CD4-positive, alpha-beta T cell treated with Interleukin-17A for 1 hour (primary cell): ENCODE results near the gene TGFBR3.

Experiments used
- DNase-seq: peaks from one replicate; pipeline ENCODE4 v3.0.0-alpha.2; 2020

Gene TGFBR3

GRCh38 chr1:91821126-91821868 lies 64.7 kb downstream of the TGFBR3 start:
- no peak for DNase-seq

DNA sequence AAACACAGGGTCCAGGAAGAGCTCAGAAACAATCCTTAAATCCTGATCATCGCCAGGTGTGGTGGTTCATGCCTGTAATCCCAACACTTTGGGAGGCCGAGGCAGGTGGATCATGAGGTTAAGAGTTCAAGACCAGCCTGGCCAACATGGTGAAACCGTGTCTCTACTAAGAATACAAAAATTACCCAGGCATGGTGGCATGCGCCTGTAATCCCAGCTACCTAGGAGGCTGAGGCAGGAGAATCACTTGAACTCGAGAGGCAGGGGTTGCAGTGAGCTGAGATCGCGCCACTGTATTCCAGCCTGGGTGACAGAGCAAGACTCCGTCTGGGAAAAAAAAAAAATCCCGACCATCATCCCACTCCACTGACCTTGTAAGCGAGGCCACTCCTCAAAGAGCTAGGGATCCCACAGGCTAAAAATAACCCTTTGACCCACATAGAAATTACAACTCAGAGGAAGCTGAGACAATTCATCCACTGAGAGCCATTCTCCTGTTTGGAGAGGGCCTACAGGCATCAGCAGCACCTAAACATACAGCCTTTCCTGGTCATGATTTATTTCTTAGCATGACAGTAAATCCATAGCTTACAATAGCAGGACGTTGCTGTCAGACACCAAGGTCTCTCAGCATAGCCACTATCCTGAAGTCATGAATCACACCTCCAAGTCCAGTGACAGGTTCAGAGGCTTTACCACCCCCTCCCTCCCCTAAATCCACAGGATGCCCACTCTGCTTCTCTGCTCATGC lies 66.7 kb downstream of the TGFBR3 start:
- no peak for DNase-seq

GRCh38 chr1:91818713-91818975 lies 67.3 kb downstream of the TGFBR3 start:
- DNase-seq = no peak

DNA sequence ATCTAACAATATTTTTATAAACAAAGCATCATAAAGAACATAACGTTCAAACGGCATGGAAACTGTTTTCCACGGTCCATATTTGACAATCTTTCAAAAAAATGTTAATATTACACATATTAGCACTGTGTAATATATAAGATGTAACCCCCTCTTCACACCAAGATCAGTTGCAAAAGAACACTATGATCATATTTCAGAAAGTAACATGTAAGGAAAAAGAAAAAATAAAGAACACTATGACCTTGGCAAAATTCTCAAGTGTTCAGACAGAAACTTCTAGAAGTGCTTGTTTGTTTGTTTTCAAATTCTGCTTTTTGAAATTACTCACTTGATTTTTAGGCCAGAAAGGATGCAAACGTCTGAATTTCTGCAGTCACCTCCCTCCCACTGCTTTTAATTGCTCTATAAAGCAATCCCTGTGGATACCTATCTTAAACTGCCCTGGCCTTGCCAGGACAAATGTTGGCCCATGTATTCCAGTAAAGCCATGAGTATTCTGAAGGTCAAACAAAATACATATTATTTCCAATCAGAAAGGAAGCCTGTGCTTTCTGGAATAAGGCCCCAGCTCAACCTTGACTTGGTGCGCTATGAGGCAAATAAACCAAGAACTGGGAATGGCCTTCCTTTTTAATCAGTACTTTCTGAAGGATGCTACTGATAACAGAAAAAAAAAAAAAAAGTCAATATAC lies 68.6 kb downstream of the TGFBR3 start:
- DNase-seq = no peak

DNA sequence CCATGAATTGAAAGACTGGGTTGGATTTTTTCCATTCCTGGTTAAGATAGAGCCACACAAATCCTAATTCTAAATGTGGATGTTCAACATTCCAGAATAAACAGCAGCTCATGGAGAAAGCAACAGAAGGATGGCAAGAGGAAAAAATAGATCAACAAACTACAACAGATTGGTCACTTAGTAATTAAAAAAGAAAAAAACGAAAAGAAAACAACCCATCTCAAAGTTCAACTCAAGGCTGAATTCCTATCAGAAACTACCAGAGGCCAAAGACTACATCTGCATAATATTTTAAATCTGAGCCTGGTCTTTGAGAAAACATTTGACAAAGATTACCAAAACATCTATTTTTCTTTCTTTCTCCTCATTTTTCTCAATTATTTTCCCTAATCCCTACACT lies 69.9 kb downstream of the TGFBR3 start:
- DNase-seq = no peak

GRCh38 chr1:91814448-91814847 lies 71.5 kb downstream of the TGFBR3 start:
- no peak for DNase-seq

DNA sequence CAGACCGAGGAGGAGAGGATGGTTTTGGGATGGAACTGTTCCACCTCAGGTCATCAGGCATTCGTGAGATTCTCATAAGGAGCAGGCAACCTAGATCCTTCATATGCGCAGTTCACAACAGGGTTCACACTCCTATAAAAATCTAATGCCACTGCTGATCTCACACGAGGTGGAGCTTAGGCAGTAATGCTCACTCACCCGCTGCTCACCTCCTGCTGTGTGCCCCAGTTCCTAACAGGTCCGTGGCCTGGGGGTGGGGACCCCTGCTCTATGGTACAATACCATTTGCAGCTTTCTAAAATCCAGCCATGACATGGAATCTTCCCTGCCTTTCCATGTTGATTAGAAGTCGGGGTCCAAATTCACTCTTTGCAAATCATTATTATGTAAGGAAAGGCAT lies 72.1 kb downstream of the TGFBR3 start:
- no peak for DNase-seq

DNA sequence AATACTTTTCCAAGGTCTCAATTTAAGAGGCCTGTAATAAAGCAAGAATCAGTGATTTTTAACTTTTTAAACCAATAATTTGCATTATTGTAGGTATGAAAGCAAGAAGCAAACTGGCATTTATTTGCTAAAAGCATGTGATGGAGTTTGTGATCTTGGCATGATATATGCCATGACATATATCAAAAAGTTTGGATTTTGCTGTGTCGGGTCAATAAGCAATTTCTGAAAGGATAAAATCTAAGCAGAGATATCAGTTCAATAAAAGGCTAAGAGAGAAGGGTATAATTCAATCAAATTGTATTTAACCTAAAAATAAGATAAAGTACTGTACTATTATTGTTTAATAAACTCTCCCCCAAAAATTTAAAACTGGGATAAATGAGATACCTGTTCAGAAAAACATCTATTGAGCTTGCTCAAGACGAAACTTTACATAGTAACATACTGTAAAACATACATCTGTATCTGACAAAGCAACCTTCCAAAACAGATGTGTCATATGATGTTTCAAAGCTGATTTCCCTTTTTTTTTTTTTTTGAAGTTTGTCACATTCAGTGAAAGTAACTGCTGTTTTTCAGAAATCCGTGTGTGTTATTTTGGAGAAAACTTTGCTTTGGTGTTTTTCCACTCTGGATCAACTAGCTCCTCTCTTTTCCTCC lies 74.5 kb downstream of the TGFBR3 start:
- no peak for DNase-seq

DNA sequence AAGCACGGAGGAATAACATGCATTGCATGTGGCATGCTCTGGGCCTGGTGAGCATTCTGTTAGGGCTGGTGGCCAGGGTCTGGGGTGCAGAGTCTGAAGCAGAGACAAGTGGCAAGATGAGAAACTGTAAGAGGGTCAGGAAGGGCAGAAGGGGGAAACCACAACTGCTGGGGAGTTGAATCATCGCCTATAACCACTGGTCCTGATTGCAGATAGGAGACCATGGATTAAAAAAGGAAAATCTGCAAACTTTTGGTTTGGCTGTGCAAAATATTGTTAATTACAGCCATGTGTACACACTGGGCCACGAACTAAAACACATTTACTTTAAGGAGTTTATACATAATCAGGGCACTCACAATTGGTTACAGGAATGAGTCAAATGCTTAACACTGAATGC lies 76.6 kb downstream of the TGFBR3 start:
- DNase-seq = no peak

GRCh38 chr1:91807921-91808620 lies 77.9 kb downstream of the TGFBR3 start:
- no peak for DNase-seq

GRCh38 chr1:91806769-91807700 lies 78.9 kb downstream of the TGFBR3 start:
- no peak for DNase-seq

- no peak for DNase-seq
Observed at GRCh38 chr1:91806181-91806768, 79.7 kb downstream of the TGFBR3 start.

DNA sequence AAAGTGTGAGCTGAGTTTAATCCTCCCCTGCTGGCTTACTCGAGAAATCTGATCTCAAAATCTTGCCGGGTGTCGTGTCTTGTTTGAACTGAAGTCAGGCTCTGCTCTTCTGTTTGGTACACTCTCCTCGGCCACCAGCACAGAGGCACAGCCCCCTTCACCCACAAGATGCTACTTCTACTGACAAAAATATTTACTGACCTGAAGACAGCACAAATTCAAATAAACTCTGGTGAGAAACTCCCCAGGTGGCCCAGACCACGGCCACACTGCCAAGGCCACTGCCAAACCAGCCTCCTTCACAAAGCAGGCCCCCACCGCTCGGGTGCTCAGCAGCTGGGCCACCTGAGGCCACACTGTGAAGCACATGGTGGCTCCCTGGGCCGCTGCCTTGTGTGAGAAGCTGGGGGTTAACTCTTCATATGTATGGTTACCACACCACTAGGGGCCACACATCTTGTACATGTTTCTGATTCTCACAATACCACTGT lies 80.6 kb downstream of the TGFBR3 start:
- peak; percentile 41 for DNase-seq

GRCh38 chr1:91804546-91805023 lies 81.4 kb downstream of the TGFBR3 start:
- DNase-seq = peak; percentile 90

- peak; percentile 87 for DNase-seq
Observed at GRCh38 chr1:91803847-91804545, 82.0 kb downstream of the TGFBR3 start.

DNA sequence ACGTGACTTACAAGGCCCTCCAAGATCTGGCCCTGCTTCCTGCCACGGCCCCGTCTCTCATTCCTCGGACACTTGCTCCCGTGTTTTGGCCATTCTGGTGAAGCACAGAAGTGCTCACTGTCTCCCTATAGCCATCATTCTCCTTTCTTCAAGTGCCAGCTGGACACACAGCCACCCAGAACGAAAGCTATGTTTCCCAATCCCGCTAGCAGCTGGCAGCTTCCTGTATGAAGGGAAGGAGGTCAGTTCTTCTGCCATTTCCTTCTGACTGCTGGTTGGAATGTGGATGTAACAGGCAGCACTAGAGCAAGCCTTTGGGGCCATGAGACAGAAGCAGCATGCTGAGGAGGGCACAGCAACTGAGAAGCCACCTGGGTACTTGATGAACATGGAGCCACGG lies 82.8 kb downstream of the TGFBR3 start:
- peak; percentile 14 for DNase-seq

GRCh38 chr1:91801496-91802115 lies 84.3 kb downstream of the TGFBR3 start:
- DNase-seq = no peak

- no peak for DNase-seq
Observed at GRCh38 chr1:91799863-91800262, 86.1 kb downstream of the TGFBR3 start.

- no peak for DNase-seq
Observed at GRCh38 chr1:91799159-91799558, 86.8 kb downstream of the TGFBR3 start.

DNA sequence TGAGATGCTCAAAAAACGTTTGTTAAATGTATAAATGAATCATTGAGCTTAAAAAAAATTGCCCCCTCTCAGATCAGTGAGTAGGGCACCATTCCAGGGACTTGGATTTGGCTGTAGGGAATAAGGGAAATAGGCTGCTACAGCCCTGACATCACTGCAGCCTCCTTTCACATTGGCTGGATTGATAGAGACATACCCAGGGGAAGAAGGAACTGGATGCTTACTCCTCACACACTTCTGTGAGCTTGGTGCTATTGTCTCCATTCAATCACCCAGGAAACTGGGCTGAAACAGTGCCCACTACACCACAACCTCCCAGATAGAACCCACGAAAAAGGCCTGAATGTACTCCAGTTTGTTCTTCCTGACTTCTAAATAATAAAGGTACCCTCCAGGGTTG lies 87.2 kb downstream of the TGFBR3 start:
- no peak for DNase-seq
